Midbrain (tissue), 1 donor: Measurements from ENCODE around the gene TMX2.

Source experiments
- DNase-seq: peaks from one replicate; lab custom pipeline; 2025; lab: John Stamatoyannopoulos, UW

TMX2 gene

GRCh38 chr11:57764972-57765371 lies 52.6 kb downstream of the TMX2 start:
- DNase-seq = no peak

- no peak for DNase-seq
Measured at GRCh38 chr11:57770793-57771192, 58.4 kb downstream of the TMX2 start.

GRCh38 chr11:57771365-57771764 lies 59.0 kb downstream of the TMX2 start:
- no peak for DNase-seq

- DNase-seq = no peak
Measured at GRCh38 chr11:57772562-57772961, 60.2 kb downstream of the TMX2 start.

- no peak for DNase-seq
Measured at GRCh38 chr11:57773026-57773598, 60.7 kb downstream of the TMX2 start.

GRCh38 chr11:57775491-57775890 lies 63.1 kb downstream of the TMX2 start:
- no peak for DNase-seq

- DNase-seq = no peak
Measured at GRCh38 chr11:57776031-57776521, 63.7 kb downstream of the TMX2 start.

- no peak for DNase-seq
Measured at GRCh38 chr11:57776577-57777210, 64.3 kb downstream of the TMX2 start.

GRCh38 chr11:57777969-57778317 lies 65.5 kb downstream of the TMX2 start:
- no peak for DNase-seq

- peak; percentile 78 for DNase-seq
Measured at GRCh38 chr11:57778318-57779037, 66.1 kb downstream of the TMX2 start.

- DNase-seq = peak; percentile 70
Measured at GRCh38 chr11:57779276-57779675, 66.9 kb downstream of the TMX2 start.

GRCh38 chr11:57781529-57781943 lies 69.1 kb downstream of the TMX2 start:
- DNase-seq = no peak

GRCh38 chr11:57785072-57785471 lies 72.7 kb downstream of the TMX2 start:
- DNase-seq = no peak

GRCh38 chr11:57786436-57786835 lies 74.0 kb downstream of the TMX2 start:
- DNase-seq = no peak

- DNase-seq = no peak
Measured at GRCh38 chr11:57787006-57787604, 74.7 kb downstream of the TMX2 start.

- DNase-seq = no peak
Measured at GRCh38 chr11:57787920-57788702, 75.7 kb downstream of the TMX2 start.

GRCh38 chr11:57788703-57789088 lies 76.3 kb downstream of the TMX2 start:
- no peak for DNase-seq
